ENCODE measurements around the gene PLEKHA7.

The PLEKHA7 gene

GRCh38 chr11:16779436-16779835 lies 234.8 kb downstream of the PLEKHA7 start:
- H3K9me3 Mint-ChIP-seq, result no peaks in the 10 kb centered on the region
- no peak for DNase-seq (ENCODE audit: low spot score)
- no peaks in the 10 kb centered on the region for H3K27me3 Mint-ChIP-seq (ENCODE audit: low read depth)
- no peak overlapping the region for H3K27ac Mint-ChIP-seq
- no peaks in the 10 kb centered on the region for H3K36me3 Mint-ChIP-seq (ENCODE audit: low read depth)
- no peak overlapping the region for H3K4me3 Mint-ChIP-seq
- H3K4me1 Mint-ChIP-seq (ENCODE audit: low read depth), result no peaks in the 10 kb centered on the region

GRCh38 chr11:16778876-16779275 lies 235.3 kb downstream of the PLEKHA7 start:
- Mint-ChIP-seq H3K27ac (no peak overlapping the region), H3K4me3 (no peak overlapping the region), H3K36me3 (ENCODE audit: low read depth) (no peaks in the 10 kb centered on the region), H3K9me3 (no peaks in the 10 kb centered on the region), H3K27me3 (ENCODE audit: low read depth) (no peaks in the 10 kb centered on the region), H3K4me1 (ENCODE audit: low read depth) (no peaks in the 10 kb centered on the region)
- no peak for DNase-seq (ENCODE audit: low spot score)

- Mint-ChIP-seq H3K4me3 (no peak overlapping the region), H3K36me3 (ENCODE audit: low read depth) (no peaks in the 10 kb centered on the region), H3K4me1 (ENCODE audit: low read depth) (no peaks in the 10 kb centered on the region), H3K9me3 (no peaks in the 10 kb centered on the region), H3K27me3 (ENCODE audit: low read depth) (no peaks in the 10 kb centered on the region), H3K27ac (no peak overlapping the region)
- DNase-seq (ENCODE audit: low spot score), result no peak
These were observed 235.9 kb downstream of the PLEKHA7 start for GRCh38 chr11:16778286-16778685.

- no peak for DNase-seq (ENCODE audit: low spot score)
- Mint-ChIP-seq H3K4me3 (no peak overlapping the region), H3K36me3 (ENCODE audit: low read depth) (no peaks in the 10 kb centered on the region), H3K9me3 (no peaks in the 10 kb centered on the region), H3K4me1 (ENCODE audit: low read depth) (no peaks in the 10 kb centered on the region), H3K27me3 (ENCODE audit: low read depth) (no peaks in the 10 kb centered on the region), H3K27ac (no peak overlapping the region)
These were observed 236.6 kb downstream of the PLEKHA7 start for GRCh38 chr11:16777613-16777975.

DNA sequence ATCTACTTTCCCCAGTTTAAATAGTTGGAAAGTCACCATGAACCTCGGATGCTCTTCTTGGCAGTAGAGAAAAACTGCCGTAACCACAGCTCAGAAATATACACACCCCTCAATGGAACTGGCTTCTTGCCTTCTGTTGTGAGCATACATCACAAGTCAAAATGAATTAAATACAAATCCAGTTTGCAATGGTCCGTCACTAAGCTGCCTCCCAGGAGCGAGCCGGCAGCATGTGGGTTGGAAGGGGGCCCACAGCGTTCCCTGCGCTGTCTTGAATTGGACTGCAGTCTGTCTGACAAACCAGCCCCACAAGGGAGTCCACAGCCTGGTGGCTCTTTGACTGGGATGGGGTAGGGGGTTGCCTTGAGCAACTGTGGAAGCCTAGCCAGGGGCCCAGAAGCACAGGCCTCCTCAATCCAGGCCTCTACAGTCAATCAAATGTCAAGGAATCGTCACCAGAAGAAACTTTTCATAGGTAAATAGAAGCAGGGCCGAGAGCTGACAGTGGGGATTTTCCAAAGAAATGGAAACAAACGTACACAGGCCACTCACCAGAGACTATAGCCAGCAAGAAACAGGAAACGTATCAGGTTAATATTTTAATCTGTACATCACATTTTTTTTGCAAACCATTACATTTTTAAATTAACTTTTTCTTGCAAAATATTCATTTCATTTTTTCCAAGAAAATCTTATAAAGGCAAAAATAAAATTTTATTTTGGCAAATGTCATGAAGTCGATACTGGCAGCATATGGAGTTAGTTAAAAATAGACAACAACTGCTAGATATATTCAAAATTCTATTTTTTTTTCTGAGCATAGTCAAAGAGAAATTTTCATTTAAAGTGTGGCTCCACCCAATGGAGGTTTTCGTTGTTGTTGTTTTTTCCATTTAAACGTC lies 237.3 kb downstream of the PLEKHA7 start:
- H3K9me3 Mint-ChIP-seq, result no peaks in the 10 kb centered on the region
- H3K27ac Mint-ChIP-seq, result no peak overlapping the region
- no peaks in the 10 kb centered on the region for H3K4me1 Mint-ChIP-seq (ENCODE audit: low read depth)
- H3K36me3 Mint-ChIP-seq (ENCODE audit: low read depth), result no peaks in the 10 kb centered on the region
- no peaks in the 10 kb centered on the region for H3K27me3 Mint-ChIP-seq (ENCODE audit: low read depth)
- no peak overlapping the region for H3K4me3 Mint-ChIP-seq
- DNase-seq (ENCODE audit: low spot score), result no peak

DNA sequence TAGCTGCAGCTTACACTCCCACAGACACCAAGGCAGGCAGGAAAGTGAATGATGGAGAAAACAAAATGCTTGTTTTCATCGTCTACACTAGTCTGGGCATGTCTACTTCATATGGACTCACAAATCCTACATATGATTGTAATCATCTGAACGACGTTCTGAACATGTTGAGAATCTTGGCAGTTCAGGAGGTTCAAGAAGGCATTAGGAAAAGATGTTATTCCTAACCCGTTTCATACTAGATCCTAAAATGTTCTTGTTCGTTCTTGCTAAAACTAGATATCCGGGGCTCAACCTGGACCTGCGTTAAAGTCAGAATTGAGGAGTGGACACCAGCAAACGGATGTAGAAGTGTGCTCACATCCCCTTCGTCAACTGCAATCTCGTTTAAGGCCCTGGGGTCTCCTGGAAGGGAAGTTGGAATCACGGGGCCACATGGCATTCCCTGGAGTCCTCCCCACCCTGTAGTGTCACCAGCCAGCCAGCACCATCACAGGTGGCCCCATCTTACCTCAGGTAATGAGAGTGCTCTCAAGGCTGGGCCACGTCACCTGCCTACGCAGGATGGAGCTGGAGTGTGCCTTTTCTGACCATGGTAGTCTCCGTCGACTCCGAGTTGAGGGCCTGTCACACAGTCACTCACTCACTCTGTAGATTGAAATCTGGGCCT lies 238.5 kb downstream of the PLEKHA7 start:
- H3K36me3 Mint-ChIP-seq (ENCODE audit: low read depth), result no peaks in the 10 kb centered on the region
- H3K4me1 Mint-ChIP-seq (ENCODE audit: low read depth), result no peaks in the 10 kb centered on the region
- H3K27ac Mint-ChIP-seq, result no peak overlapping the region
- H3K9me3 Mint-ChIP-seq, result no peaks in the 10 kb centered on the region
- H3K27me3 Mint-ChIP-seq (ENCODE audit: low read depth), result no peaks in the 10 kb centered on the region
- no peak overlapping the region for H3K4me3 Mint-ChIP-seq
- DNase-seq (ENCODE audit: low spot score), result no peak

GRCh38 chr11:16774936-16775613 lies 239.1 kb downstream of the PLEKHA7 start:
- Mint-ChIP-seq H3K27ac (no peak overlapping the region), H3K4me1 (ENCODE audit: low read depth) (no peaks in the 10 kb centered on the region)

GRCh38 chr11:16773981-16774935 lies 240.0 kb downstream of the PLEKHA7 start:
- Mint-ChIP-seq H3K4me1 (ENCODE audit: low read depth) (no peaks in the 10 kb centered on the region), H3K9me3 (no peaks in the 10 kb centered on the region), H3K27ac (no peak overlapping the region), H3K27me3 (ENCODE audit: low read depth) (no peaks in the 10 kb centered on the region), H3K4me3 (no peak overlapping the region), H3K36me3 (ENCODE audit: low read depth) (no peaks in the 10 kb centered on the region)
- no peak for DNase-seq (ENCODE audit: low spot score)

More at GRCh38 chr11:16774936-16775613, 239.1 kb downstream of the PLEKHA7 start:
- H3K36me3 Mint-ChIP-seq (ENCODE audit: low read depth), result no peaks in the 10 kb centered on the region
- H3K4me3 Mint-ChIP-seq, result no peak overlapping the region
- H3K27me3 Mint-ChIP-seq (ENCODE audit: low read depth), result no peaks in the 10 kb centered on the region
- H3K9me3 Mint-ChIP-seq, result no peaks in the 10 kb centered on the region
- DNase-seq (ENCODE audit: low spot score), result no peak

GRCh38 chr11:16772141-16772512 lies 242.1 kb downstream of the PLEKHA7 start:
- Mint-ChIP-seq H3K27me3 (ENCODE audit: low read depth) (no peaks in the 10 kb centered on the region), H3K9me3 (no peaks in the 10 kb centered on the region), H3K36me3 (ENCODE audit: low read depth) (no peaks in the 10 kb centered on the region), H3K4me3 (no peak overlapping the region), H3K4me1 (ENCODE audit: low read depth) (no peaks in the 10 kb centered on the region), H3K27ac (no peak overlapping the region)
- no peak for DNase-seq (ENCODE audit: low spot score)

DNA sequence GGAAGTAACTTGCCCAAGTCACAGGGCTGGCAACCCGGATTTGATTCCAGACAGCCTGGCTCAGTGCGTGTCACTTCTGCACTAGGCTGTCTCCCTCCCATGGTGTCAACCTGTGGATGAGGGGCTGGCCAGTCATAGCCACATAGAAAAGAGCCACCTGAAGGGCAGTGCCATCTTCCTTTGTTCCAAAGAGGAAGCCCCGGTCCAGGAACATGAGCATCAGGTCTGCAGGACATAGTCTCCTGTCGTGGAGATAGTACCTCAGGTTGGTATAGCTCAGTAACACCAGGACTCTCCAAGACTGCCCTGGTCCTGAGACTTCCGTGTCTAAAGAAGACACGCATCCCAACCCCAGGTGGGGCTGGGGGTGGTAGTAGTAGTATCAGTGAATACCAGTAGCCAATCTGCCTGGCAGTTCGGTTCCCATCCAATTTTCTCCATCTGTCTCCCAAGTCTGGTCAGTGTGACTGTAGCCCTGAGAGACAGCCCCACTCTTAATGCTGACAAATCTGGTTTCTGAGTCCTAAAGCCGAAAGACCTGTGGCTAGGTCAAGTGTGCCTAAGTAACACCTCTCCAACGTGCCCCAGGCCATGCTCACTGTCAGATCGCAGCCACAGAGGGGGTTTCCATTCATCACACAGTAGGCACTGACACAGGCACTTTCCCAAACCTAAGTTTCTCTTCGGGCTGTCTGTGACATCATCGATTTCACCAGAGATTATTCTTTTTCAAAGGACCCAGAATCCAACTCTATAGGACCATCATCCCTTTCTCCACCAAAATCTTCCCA lies 242.7 kb downstream of the PLEKHA7 start:
- Mint-ChIP-seq H3K27me3 (ENCODE audit: low read depth) (no peaks in the 10 kb centered on the region), H3K9me3 (no peaks in the 10 kb centered on the region), H3K36me3 (ENCODE audit: low read depth) (no peaks in the 10 kb centered on the region), H3K4me1 (ENCODE audit: low read depth) (no peaks in the 10 kb centered on the region), H3K27ac (no peak overlapping the region), H3K4me3 (no peak overlapping the region)
- DNase-seq (ENCODE audit: low spot score), result no peak

DNA sequence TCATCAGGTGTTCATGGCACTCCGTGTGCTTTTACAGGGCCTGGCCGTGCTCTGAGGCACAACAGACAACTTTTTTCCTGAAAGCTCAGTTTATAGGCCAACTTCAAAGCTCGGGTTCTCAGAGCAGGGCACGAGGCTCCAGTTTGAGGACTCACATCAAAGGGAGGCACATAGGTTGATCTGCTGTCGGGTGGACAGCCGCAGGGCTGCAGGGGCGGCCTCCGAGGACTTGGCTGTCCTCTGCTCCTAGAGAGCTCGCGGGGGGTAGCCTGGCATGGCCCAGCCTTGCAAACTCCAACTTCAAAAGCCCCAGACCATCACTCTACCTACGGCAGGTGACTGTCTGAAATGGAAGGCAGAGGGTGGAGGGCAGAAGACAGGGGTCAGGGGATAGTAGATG lies 244.2 kb downstream of the PLEKHA7 start:
- Mint-ChIP-seq H3K4me3 (no peak overlapping the region), H3K27me3 (ENCODE audit: low read depth) (peaks cover 6% of the 10 kb centered on the region), H3K36me3 (ENCODE audit: low read depth) (no peaks in the 10 kb centered on the region), H3K4me1 (ENCODE audit: low read depth) (no peaks in the 10 kb centered on the region), H3K27ac (no peak overlapping the region), H3K9me3 (no peaks in the 10 kb centered on the region)
- DNase-seq (ENCODE audit: low spot score), result no peak

DNA sequence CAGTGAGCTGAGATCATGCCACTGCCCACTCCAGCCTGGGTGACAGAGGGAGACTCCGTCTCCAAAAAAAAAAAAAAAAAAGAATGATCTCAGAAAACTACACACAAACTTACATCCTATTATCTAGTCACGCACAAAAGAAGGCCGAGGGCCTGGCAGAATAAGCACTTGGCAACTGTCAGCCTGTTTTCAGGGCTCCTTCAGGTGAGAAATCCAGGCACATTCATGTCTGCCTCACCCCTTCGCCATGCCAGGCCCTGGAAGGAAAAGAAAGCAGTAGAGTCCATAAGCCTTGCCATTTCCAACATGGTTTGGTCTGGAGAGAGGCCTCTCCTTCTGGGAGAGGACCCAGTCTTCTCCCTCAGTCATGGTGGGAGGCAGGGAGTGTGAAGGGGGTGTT lies 244.8 kb downstream of the PLEKHA7 start:
- Mint-ChIP-seq H3K4me1 (ENCODE audit: low read depth) (no peaks in the 10 kb centered on the region), H3K27ac (no peak overlapping the region), H3K4me3 (no peak overlapping the region), H3K9me3 (no peaks in the 10 kb centered on the region), H3K36me3 (ENCODE audit: low read depth) (no peaks in the 10 kb centered on the region), H3K27me3 (ENCODE audit: low read depth) (peaks cover 6% of the 10 kb centered on the region)
- DNase-seq (ENCODE audit: low spot score), result no peak

- Mint-ChIP-seq H3K4me3 (no peak overlapping the region), H3K4me1 (ENCODE audit: low read depth) (no peaks in the 10 kb centered on the region), H3K27ac (no peak overlapping the region), H3K9me3 (no peaks in the 10 kb centered on the region), H3K27me3 (ENCODE audit: low read depth) (peaks cover 7% of the 10 kb centered on the region), H3K36me3 (ENCODE audit: low read depth) (no peaks in the 10 kb centered on the region)
- no peak for DNase-seq (ENCODE audit: low spot score)
These were observed 246.3 kb downstream of the PLEKHA7 start for GRCh38 chr11:16767957-16768356.
